Measurements from ENCODE around the gene SLC43A2. TPM values are rescaled to one million over a fixed set of nuclear protein-coding genes. Genes with fewer than 3 reads are reported as not detected.

The SLC43A2 gene
- total and polyA plus RNA-seq, 2 of the 13 experiments (the other 11 are each of a cell fraction or from before 2014, with no cell fraction given), result 7.3 to 20.0 TPM

GRCh38 chr17:1621273-1621954, 7.2 kb downstream of the SLC43A2 start (continued):
- TF ChIP-seq PAXIP1 (CRISPR knock-in tag; conservative IDR thresholded peaks at IDR 0.05) (peak; percentile 81), ATRX (CRISPR knock-in tag; IDR thresholded peaks at IDR 0.05; ENCODE audit: borderline replicate concordance) (no peak), ZXDC (CRISPR knock-in tag; IDR thresholded peaks at IDR 0.05) (no peak), CENPT (CRISPR knock-in tag; IDR thresholded peaks at IDR 0.05; ENCODE audit: low read depth) (no peak), GABPA (IDR thresholded peaks at IDR 0.05; ENCODE audit: low read depth, low read length) (no peak), GABPA (CRISPR knock-in tag; IDR thresholded peaks at IDR 0.05; ENCODE audit: low read depth) (peak; percentile 42; the same call in 1 of the 2 replicates), ZNF800 (CRISPR knock-in tag; IDR thresholded peaks at IDR 0.05) (no peak), HDAC2 (CRISPR knock-in tag; IDR thresholded peaks at IDR 0.05) (0 out of 2 replicates have a peak, but pooled peaks have one; percentile 18), SALL2 (CRISPR knock-in tag; IDR thresholded peaks at IDR 0.05) (no peak), ZNF264 (CRISPR knock-in tag; IDR thresholded peaks at IDR 0.05) (no peak), AKAP8 (CRISPR knock-in tag; IDR thresholded peaks at IDR 0.05) (peak; percentile 27; the same call in 1 of the 2 replicates), HES4 (CRISPR knock-in tag; IDR thresholded peaks at IDR 0.05; ENCODE audit: borderline replicate concordance) (peak; percentile 26; the same call in 1 of the 2 replicates), RXRB (CRISPR knock-in tag; IDR thresholded peaks at IDR 0.05; ENCODE audit: borderline replicate concordance) (peak; percentile 99), ZBTB38 (CRISPR knock-in tag; IDR thresholded peaks at IDR 0.05) (peak; percentile 74), ATM (IDR thresholded peaks at IDR 0.05; ENCODE audit: borderline replicate concordance) (no peak), NFYC (CRISPR knock-in tag; IDR thresholded peaks at IDR 0.05) (no peak), KLF13 (CRISPR knock-in tag; IDR thresholded peaks at IDR 0.05) (no peak), ETV5 (CRISPR knock-in tag; IDR thresholded peaks at IDR 0.05; ENCODE audit: borderline replicate concordance) (peak; percentile 87; the same call in 1 of the 2 replicates), FOXA3 (CRISPR knock-in tag; IDR thresholded peaks at IDR 0.05) (peak; percentile 30; the same call in 1 of the 2 replicates), SNAPC2 (CRISPR knock-in tag; IDR thresholded peaks at IDR 0.05) (0 out of 2 replicates have a peak, but pooled peaks have one; percentile 53), PPARG (CRISPR knock-in tag; conservative IDR thresholded peaks at IDR 0.05) (peak; percentile 99), KAT7 (CRISPR knock-in tag; IDR thresholded peaks at IDR 0.05; ENCODE audit: borderline replicate concordance) (no peak), CCDC6 (CRISPR knock-in tag; IDR thresholded peaks at IDR 0.05) (no peak), ZBTB7B (CRISPR knock-in tag; IDR thresholded peaks at IDR 0.05) (0 out of 2 replicates have a peak, but pooled peaks have one; percentile 44)

All from HepG2 (cell line).